ENCODE measurements around the gene DNAH6. TPM values are rescaled to one million over a fixed set of nuclear protein-coding genes. Genes with fewer than 3 reads are reported as not detected.

Gene DNAH6
- total RNA-seq, 4 donors from 2014 or later, result 0.06 to 0.38 (median 0.13) TPM; not detected in 1

- H3K4me1 ChIP-seq, result no peaks in the 10 kb centered on the region
- H3K9me3 ChIP-seq, result no peaks in the 10 kb centered on the region
- 74 to 80% methylated on average over 3 of the region's 3 CpGs for WGBS, 2 donors
- no peak overlapping the region for H3K4me3 ChIP-seq
- H3K36me3 ChIP-seq, result no peaks in the 10 kb centered on the region
- no peaks in the 10 kb centered on the region for H3K27me3 ChIP-seq
- H3K27ac ChIP-seq, result no peak overlapping the region
- TF ChIP-seq POLR2A (IDR thresholded peaks at IDR 0.05), result no peak
- TF ChIP-seq, protein P1, sequence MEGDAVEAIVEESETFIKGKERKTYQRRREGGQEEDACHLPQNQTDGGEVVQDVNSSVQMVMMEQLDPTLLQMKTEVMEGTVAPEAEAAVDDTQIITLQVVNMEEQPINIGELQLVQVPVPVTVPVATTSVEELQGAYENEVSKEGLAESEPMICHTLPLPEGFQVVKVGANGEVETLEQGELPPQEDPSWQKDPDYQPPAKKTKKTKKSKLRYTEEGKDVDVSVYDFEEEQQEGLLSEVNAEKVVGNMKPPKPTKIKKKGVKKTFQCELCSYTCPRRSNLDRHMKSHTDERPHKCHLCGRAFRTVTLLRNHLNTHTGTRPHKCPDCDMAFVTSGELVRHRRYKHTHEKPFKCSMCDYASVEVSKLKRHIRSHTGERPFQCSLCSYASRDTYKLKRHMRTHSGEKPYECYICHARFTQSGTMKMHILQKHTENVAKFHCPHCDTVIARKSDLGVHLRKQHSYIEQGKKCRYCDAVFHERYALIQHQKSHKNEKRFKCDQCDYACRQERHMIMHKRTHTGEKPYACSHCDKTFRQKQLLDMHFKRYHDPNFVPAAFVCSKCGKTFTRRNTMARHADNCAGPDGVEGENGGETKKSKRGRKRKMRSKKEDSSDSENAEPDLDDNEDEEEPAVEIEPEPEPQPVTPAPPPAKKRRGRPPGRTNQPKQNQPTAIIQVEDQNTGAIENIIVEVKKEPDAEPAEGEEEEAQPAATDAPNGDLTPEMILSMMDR (IDR thresholded peaks at IDR 0.05), result no peak
- DNase-seq, result no peak
- intact Hi-C loops (cut with DNase I), result no loop called here
Observed at GRCh38 chr2:84654414-84654813, 138.1 kb downstream of the DNAH6 start.

DNA sequence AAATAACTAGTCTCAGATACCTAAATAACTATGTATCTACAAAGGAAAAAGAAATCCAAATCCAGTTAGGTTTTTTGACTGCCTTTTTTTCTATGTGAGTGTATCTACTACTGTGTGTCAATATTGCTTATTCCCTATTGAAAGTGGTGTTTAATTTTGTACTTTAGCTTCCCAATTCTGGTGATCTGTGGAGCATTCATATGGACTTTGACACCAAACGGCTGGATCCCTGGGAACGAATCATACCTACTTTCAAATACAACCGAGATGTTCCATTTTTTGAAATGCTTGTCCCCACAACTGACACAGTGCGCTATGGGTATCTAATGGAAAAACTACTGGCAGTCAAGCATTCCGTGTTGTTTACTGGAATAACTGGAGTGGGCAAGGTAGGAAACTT lies 152.8 kb downstream of the DNAH6 start:
- DNase-seq, result no peak
- intact Hi-C loops (cut with DNase I), result no loop called here
- Histone ChIP-seq H3K4me1 (no peaks in the 10 kb centered on the region), H3K27me3 (no peaks in the 10 kb centered on the region), H3K27ac (no peak overlapping the region), H3K36me3 (no peaks in the 10 kb centered on the region), H3K9me3 (no peaks in the 10 kb centered on the region), H3K4me3 (no peak overlapping the region)
- 74 to 86% methylated on average over 5 of the region's 5 CpGs for WGBS, 2 donors
- TF ChIP-seq, protein P1 (IDR thresholded peaks at IDR 0.05), result no peak
- TF ChIP-seq POLR2A (IDR thresholded peaks at IDR 0.05), result no peak

GRCh38 chr2:84674099-84674498 lies 157.8 kb downstream of the DNAH6 start:
- Histone ChIP-seq H3K27ac (no peak overlapping the region), H3K4me3 (no peak overlapping the region), H3K27me3 (no peaks in the 10 kb centered on the region), H3K36me3 (no peaks in the 10 kb centered on the region), H3K9me3 (no peaks in the 10 kb centered on the region), H3K4me1 (no peaks in the 10 kb centered on the region)
- TF ChIP-seq, protein P1 (IDR thresholded peaks at IDR 0.05), result no peak
- TF ChIP-seq POLR2A (IDR thresholded peaks at IDR 0.05), result no peak
- no peak for DNase-seq
- intact Hi-C loops (cut with DNase I), result no loop called here

DNA sequence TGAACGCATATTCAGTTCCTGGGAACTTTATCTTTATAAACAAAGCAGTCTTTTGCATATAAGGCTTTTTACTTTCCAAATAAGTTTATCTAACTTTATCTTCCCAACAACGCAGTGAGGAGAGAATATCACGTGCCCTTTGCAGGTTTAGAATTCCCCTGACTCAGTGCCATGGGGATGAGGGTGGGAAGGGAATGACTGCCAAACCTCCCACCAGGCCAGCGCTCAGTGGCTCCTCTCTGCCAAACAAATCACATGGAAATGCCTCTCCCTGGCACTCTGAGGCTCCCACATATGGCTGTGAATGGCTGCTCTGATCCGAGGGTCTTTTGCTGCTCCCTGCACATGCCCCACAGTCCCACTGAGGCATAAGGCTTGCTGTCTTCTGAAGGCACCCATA lies 158.3 kb downstream of the DNAH6 start:
- Histone ChIP-seq H3K27ac (no peak overlapping the region), H3K9me3 (no peaks in the 10 kb centered on the region), H3K27me3 (no peaks in the 10 kb centered on the region), H3K36me3 (no peaks in the 10 kb centered on the region), H3K4me1 (no peaks in the 10 kb centered on the region), H3K4me3 (no peak overlapping the region)
- DNase-seq, result no peak
- TF ChIP-seq, protein P1 (IDR thresholded peaks at IDR 0.05), result no peak
- TF ChIP-seq POLR2A (IDR thresholded peaks at IDR 0.05), result no peak
- intact Hi-C loops (cut with DNase I), result no loop called here
- WGBS, 2 donors, result 55 to 57% methylated on average over 5 of the region's 5 CpGs

- Histone ChIP-seq H3K27ac (no peak overlapping the region), H3K36me3 (no peaks in the 10 kb centered on the region), H3K27me3 (no peaks in the 10 kb centered on the region), H3K4me3 (no peak overlapping the region), H3K4me1 (no peaks in the 10 kb centered on the region), H3K9me3 (no peaks in the 10 kb centered on the region)
- TF ChIP-seq, protein P1 (IDR thresholded peaks at IDR 0.05), result no peak
- no peak for TF ChIP-seq POLR2A (IDR thresholded peaks at IDR 0.05)
- DNase-seq, result no peak
- intact Hi-C loops (cut with DNase I), result no loop called here
- 57 to 76% methylated on average over 1 of the region's 1 CpG for WGBS, 2 donors
Observed at GRCh38 chr2:84676295-84676694, 160.0 kb downstream of the DNAH6 start.

Measured in esophagus squamous epithelium (tissue), 5 donors.